Fibroblast of the aortic adventitia (primary cell): Measurements from ENCODE around the gene HOXC4. TPM values are rescaled to one million over a fixed set of nuclear protein-coding genes. Genes with fewer than 3 reads are reported as not detected.

Source experiments
- DNase-seq: peaks from one replicate; pipeline ENCODE4 v3.0.0-alpha.2; 2010; ENCODE audit warnings: low read depth
- H3K4me3 ChIP-seq: 2 replicates; pipeline ENCODE4 v1.5.1; 2011; ENCODE audit warnings: low read depth, mild to moderate bottlenecking, control low read depth, low read length, moderate library complexity
- total RNA-seq: library from RNA; depleted of rRNA; stranded (reverse); fragments of >200 nt; gene quantifications from 2 replicates; pipeline ENCODE4 v1.2.3, GENCODE V29; 2012; ENCODE audit warnings: low replicate concordance
- TF ChIP-seq, protein P1 (sequence below): IDR thresholded peaks from 2 replicates; pipeline ENCODE4 v1.5.1; 2011; ENCODE audit warnings: mild to moderate bottlenecking, low read length, control low read depth, inconsistent platforms; ENCODE audit not compliant: insufficient read depth

Gene HOXC4
- total RNA-seq, 1 donor = 0.36 TPM

DNA sequence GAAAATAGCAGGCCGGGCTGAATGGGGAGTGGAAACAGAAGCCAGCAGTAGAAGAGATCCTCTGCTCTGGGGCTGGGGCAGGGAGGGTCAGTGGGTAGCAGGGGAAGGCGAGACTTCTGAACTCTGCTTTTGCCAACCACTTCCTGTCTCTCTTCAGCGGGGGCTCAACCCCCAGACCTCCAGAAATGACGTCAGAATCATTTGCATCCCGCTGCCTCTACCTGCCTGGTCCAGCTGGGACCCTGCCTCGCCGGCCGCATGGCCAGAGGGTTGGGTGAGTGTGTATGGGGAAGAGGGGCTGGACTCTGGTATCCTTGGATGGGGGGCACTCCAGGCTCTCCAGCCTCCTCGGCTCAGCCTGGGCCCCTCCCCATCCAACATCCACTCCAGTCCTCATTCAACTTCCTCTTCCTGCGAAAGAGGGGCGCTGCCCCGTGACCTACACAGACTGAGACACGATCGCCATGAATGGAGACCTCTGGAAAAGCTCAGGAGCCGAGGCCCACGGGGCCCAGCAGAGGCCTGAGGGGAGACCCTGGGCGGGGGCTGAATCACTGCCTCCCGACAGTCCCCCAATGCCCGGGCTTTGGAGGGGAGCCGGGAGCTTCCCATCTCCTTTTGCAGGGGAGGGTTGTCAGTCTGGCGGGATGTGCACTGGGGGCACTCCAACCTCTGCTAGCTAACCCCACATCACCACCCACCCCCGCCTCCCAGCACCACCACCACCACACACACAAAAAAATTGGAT is 458 bp upstream of the HOXC4 start:
- TF ChIP-seq, protein P1, sequence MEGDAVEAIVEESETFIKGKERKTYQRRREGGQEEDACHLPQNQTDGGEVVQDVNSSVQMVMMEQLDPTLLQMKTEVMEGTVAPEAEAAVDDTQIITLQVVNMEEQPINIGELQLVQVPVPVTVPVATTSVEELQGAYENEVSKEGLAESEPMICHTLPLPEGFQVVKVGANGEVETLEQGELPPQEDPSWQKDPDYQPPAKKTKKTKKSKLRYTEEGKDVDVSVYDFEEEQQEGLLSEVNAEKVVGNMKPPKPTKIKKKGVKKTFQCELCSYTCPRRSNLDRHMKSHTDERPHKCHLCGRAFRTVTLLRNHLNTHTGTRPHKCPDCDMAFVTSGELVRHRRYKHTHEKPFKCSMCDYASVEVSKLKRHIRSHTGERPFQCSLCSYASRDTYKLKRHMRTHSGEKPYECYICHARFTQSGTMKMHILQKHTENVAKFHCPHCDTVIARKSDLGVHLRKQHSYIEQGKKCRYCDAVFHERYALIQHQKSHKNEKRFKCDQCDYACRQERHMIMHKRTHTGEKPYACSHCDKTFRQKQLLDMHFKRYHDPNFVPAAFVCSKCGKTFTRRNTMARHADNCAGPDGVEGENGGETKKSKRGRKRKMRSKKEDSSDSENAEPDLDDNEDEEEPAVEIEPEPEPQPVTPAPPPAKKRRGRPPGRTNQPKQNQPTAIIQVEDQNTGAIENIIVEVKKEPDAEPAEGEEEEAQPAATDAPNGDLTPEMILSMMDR = no peak
- no peak for DNase-seq
- H3K4me3 ChIP-seq = peak overlapping the region; percentile 77

DNA sequence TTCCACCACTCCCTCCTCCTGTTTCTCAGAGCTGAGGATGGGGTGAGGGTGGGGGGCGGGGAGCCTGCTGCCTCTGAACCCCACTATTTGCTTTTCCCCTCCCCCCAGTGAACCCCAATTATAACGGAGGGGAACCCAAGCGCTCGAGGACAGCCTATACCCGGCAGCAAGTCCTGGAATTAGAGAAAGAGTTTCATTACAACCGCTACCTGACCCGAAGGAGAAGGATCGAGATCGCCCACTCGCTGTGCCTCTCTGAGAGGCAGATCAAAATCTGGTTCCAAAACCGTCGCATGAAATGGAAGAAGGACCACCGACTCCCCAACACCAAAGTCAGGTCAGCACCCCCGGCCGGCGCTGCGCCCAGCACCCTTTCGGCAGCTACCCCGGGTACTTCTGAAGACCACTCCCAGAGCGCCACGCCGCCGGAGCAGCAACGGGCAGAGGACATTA is 1.1 kb downstream of the HOXC4 start:
- no peak for DNase-seq
- TF ChIP-seq, protein P1 = no peak
- H3K4me3 ChIP-seq = peak overlapping the region; percentile 77

- DNase-seq = no peak
- TF ChIP-seq, protein P1 = no peak
- H3K4me3 ChIP-seq = peak overlapping the region; percentile 51
Measured at GRCh38 chr12:54055552-54055951, 1.9 kb downstream of the HOXC4 start.

GRCh38 chr12:54056110-54056509 is 2.5 kb downstream of the HOXC4 start:
- peak overlapping the region; percentile 11 for H3K4me3 ChIP-seq
- DNase-seq = no peak
- TF ChIP-seq, protein P1 = no peak

GRCh38 chr12:54058128-54058768 is 4.6 kb downstream of the HOXC4 start:
- TF ChIP-seq, protein P1 = no peak
- no peak for DNase-seq

DNA sequence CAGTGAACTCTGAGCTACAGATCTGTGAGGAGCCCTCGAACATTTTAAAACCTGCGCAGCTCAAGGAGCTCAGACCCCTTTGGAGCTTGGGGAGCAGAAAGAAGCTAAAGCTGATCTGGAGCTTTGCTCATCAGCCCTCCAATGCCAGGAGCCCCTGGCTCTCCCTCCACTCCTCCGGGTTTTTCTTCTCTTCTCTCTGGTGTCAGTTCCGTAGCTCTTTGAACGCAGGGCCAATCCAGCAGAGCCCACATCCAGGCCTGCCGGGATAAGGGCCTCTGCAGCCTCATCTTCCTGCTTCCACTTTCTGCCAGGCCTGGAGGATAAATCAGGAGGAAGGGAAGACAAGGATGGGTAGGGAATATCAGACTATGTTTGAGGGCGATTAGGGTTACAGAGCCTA is 6.0 kb downstream of the HOXC4 start:
- DNase-seq = no peak
- TF ChIP-seq, protein P1 = no peak
- no peak overlapping the region for H3K4me3 ChIP-seq

More at GRCh38 chr12:54058128-54058768, 4.6 kb downstream of the HOXC4 start:
- H3K4me3 ChIP-seq = no peak overlapping the region
